ENCODE results near the gene XRCC3.

XRCC3 gene

DNA sequence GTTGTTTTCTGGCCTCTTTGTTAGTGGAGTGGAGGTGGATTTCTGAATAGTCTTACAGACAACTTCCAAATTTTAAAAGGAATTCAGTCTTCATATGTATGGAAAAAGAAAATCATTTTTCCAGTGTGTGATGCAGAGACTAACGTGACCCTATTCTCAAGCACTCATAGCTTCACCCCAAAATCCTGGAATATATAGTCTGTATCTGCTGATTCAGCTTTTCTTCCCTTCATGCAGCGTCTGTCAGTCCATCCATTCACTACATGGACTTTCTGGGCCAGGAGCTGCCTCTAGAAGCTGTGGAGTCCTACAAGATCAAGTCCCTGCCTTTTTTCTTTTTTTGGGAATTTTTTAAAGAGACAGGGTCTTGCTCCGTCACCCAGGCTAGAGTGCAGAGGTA, 62.4 kb downstream of the XRCC3 start:
- DNase-seq (ENCODE audit: low read depth), result no peak
- TF ChIP-seq, protein P1, sequence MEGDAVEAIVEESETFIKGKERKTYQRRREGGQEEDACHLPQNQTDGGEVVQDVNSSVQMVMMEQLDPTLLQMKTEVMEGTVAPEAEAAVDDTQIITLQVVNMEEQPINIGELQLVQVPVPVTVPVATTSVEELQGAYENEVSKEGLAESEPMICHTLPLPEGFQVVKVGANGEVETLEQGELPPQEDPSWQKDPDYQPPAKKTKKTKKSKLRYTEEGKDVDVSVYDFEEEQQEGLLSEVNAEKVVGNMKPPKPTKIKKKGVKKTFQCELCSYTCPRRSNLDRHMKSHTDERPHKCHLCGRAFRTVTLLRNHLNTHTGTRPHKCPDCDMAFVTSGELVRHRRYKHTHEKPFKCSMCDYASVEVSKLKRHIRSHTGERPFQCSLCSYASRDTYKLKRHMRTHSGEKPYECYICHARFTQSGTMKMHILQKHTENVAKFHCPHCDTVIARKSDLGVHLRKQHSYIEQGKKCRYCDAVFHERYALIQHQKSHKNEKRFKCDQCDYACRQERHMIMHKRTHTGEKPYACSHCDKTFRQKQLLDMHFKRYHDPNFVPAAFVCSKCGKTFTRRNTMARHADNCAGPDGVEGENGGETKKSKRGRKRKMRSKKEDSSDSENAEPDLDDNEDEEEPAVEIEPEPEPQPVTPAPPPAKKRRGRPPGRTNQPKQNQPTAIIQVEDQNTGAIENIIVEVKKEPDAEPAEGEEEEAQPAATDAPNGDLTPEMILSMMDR (conservative IDR thresholded peaks at IDR 0.05; ENCODE audit: low read depth, low read length), result no peak
- no peak overlapping the region for H3K4me3 ChIP-seq (ENCODE audit: low read length)

- no peak for DNase-seq (ENCODE audit: low read depth)
- TF ChIP-seq, protein P1 (conservative IDR thresholded peaks at IDR 0.05; ENCODE audit: low read depth, low read length), result no peak
- H3K4me3 ChIP-seq (ENCODE audit: low read length), result no peak overlapping the region
Observed at GRCh38 chr14:103651585-103651984, 63.7 kb downstream of the XRCC3 start.

GRCh38 chr14:103650213-103650612, 65.0 kb downstream of the XRCC3 start:
- no peak overlapping the region for H3K4me3 ChIP-seq (ENCODE audit: low read length)
- TF ChIP-seq, protein P1 (conservative IDR thresholded peaks at IDR 0.05; ENCODE audit: low read depth, low read length), result no peak
- no peak for DNase-seq (ENCODE audit: low read depth)

- TF ChIP-seq, protein P1 (conservative IDR thresholded peaks at IDR 0.05; ENCODE audit: low read depth, low read length), result no peak
- DNase-seq (ENCODE audit: low read depth), result no peak
- H3K4me3 ChIP-seq (ENCODE audit: low read length), result no peak overlapping the region
Observed at GRCh38 chr14:103649001-103649400, 66.2 kb downstream of the XRCC3 start.
